Cardiac septum (tissue), 1 donor: Measurements from ENCODE around the gene IER5L. TPM values are rescaled to one million over a fixed set of nuclear protein-coding genes. Genes with fewer than 3 reads are reported as not detected.
A peak's percentile ranks its signal among the peaks of the same experiment; 100 is the strongest.

ENCODE experiments used
- DNase-seq: peaks from one replicate; pipeline ENCODE4 v3.0.0-alpha.2; 2020; ENCODE audit warnings: low spot score
- intact Hi-C: fragments of 100-400 bp; cut with DNase I; formaldehyde crosslinking; loops from one replicate; pipeline ENCODE4 v1.14.0; 2022
- total RNA-seq: library from RNA; stranded (reverse); fragmentation: NEBNext Ultra II Directional; extraction: Animal tissue kit (Norgen Biotek cat#: 25700); gene quantifications from one replicate; pipeline ENCODE4 v1.2.1, GENCODE V29; 2021
- donor health status: DM: no; HTN: no; CAD: no.

Gene IER5L
- total RNA-seq, 1 donor from 2014 or later = 12.6 TPM

DNA sequence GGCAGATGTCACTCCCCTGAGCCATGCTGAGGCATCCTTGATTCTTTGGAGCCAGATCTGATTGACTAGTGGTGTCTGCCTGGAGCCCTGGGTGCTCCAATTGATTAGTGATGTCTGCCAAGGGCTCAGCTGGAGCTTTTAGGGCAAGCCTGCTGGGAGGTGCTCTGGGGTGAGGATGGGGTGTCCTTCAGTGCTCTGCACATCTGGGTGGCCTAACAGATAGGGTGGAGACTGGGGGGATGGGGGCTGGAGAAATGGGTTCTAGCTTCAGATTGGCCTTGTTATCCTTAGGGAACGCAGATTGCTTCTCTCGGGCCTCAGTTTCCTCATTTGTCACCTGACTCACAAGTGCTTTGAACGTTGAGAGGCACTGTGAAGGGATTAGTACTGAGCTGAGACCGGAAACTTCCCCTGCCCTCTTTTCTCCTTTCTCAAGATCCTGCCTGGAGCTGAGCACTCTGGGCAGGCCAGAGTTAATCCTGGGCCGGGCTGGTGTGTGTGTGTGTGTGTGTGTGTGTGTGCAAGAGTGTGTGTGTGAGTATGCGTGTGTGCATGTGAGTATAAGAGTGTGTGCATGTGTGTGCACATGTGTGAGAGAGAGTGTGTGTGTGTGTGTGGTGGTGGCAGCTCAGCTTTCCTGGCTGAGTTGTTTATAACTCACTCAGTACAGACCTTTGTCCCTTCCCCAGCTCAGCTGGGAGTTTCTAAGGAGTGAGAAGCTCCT lies 5.6 kb upstream of the IER5L start:
- DNase-seq = no peak
- intact Hi-C loops = no loop called here

- intact Hi-C loops = no loop called here
- DNase-seq = no peak
Observed at GRCh38 chr9:129182625-129183494, 4.8 kb upstream of the IER5L start.

DNA sequence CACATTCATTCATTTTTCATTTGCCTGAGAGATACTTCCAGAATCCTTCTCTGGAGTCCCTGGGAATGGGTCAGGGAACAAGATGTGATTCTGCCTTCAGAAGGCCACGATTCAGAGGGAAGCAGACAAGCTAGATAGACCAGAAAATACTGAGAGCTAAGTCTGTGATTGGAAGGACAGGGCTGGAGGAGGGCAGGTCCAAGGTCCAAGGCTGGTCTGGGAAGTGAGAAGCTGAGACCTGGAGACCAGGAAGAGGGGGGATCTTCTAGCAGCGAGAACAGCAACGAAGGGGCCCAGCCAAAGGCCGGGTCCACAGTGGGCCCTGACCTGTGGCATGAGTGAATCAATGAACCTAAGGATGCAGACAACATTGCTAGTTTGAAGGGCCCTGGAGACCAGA lies 4.1 kb upstream of the IER5L start:
- intact Hi-C loops = no loop called here

DNA sequence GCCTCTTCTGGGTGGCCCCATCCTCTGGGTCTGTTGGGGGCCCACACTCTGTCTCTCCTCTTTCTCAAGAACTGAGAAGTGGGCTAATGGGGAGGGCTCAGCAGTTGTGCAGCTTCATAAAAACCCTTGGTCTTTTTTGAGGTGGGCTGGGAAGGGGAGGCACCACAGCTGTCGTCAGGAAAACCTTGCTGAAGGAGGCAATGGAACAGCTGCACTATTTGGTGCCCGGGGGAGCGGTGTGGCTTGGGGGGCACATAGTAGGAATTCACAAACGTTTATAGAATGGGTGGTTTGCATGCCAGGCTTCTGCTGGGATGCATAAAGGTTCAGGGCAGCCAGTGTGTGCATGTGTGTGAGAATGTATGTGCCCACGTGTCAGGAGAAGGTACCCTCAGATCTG lies 3.2 kb upstream of the IER5L start:
- intact Hi-C loops = no loop called here
- no peak for DNase-seq

More for the DNA sequence above, 4.1 kb upstream of the IER5L start:
- DNase-seq = no peak

GRCh38 chr9:129178568-129179382 lies 714 bp upstream of the IER5L start:
- DNase-seq = no peak
- intact Hi-C loops = no loop called here

DNA sequence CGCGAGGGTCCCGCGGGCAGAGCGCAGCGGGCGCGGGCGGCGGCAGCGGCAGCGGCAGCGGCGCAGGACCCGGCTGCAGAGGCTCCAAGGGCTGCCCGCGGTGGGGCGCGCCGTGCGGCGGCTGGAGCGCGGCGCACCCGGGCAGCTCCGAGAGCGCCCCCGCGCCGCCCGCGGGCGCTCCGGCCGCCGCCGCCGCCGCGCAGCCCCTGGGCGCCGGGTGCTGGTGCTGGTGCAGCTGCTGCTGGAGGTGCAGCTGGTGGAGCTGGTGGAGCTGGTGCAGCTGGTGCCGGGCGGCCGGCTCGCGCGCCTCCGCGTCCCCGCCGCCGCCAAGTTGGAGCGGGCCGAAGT lies 644 bp downstream of the IER5L start:
- intact Hi-C loops = no loop called here
- DNase-seq = no peak

DNA sequence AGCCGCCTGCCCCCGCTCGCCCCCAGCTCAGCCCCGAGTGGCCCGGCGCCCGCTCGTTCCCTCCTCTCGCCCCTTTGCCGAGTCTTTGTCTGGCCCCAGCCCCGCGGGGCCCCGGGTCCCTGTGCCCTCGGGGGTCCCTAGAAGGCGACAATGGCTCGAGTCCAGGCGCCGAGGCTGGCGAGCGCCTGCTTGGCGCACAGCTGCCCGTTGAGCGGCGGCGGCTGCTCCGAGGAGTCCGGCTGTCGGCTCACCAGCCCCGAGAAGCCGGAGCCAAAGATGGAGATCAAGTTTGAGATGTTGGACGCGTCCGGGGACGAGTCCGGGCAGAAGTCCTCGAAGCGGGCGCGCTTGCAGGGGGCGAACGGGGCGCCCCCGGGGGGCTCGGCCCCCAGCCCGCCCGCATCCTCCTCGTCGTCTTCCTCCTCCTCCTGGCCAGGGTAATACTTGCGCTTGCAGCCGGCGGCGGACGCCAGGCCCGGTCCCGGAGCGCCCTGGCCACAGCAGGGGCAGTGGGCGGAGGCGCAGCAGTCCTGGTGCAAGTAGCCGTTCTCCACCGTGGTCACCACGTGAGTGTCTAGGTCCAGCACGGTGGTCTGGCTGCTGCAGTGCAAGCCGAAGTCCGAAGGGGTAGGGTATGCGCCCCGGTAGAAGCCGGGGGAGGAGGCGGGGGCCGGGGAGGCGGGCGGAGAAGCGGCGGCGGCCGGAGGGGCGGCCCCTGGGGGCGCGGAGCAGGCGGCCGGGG lies 1.2 kb downstream of the IER5L start:
- intact Hi-C loops = no loop called here
- no peak for DNase-seq

DNA sequence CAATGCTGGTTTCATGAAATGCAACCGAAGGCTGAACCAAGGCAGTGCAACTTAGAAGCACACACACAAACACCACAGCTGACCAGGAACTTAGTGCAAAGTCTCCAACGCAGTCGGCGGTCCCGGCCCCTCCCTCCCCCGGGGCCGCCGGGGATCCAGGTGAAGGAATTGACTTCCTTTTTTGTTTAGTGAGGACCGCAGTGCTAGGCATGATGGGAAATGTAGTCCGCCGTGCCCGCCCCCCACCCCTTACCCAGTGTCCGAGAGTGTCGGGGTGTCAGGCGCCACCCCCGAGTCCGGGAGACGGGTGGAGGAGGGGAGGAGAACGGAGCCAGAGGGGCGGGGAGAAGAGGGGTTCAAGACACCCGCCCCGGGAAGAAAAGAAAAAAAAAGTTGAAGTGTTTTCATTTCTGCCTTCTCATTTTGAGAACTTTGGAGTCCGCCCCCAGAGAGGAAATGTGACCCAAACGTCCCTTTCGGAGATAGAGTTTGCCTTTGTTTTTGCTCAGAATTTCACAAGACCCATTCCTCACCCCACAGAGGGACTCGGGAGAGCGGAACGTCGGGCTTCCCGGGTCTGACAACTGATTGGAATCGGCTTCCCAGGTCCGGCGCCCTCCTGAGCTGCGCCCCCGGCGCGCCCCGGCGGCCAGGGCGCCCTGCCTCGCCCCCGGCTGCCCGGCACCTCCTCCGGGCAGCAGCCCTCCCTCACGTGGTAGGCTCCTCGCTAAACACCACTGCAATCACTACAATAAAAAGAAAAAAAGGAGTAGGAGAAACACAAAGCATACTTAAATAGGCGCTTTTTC lies 2.0 kb downstream of the IER5L start:
- intact Hi-C loops = loop anchor here (1.0 to 2.0 kb wide), 5 partner anchors 36 to 321 kb away; no protein-coding TSS in a partner anchor
- peak; percentile 92 for DNase-seq

DNA sequence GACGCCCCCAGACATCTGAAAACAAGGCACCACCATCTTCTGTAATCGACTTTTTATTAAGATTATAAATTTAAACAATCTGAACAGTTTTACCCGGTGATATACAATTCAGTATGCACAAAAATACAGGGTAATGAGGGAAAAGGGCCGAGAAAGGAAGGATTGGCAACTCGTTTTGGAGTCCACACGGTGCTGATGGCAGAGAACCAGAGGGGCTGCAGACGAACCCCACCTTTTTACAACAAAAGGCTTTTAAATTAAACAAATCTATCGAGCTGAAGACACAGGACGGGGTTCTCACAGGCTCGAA lies 2.6 kb downstream of the IER5L start:
- DNase-seq = no peak
- intact Hi-C loops = loop anchor here (1.0 to 2.0 kb wide), 5 partner anchors 35 to 321 kb away; no protein-coding TSS in a partner anchor

GRCh38 chr9:129174724-129175514 lies 3.1 kb downstream of the IER5L start:
- intact Hi-C loops = loop anchor here (1.0 to 2.0 kb wide), 6 partner anchors 35 to 436 kb away; no protein-coding TSS in a partner anchor
- peak; percentile 90 for DNase-seq

DNA sequence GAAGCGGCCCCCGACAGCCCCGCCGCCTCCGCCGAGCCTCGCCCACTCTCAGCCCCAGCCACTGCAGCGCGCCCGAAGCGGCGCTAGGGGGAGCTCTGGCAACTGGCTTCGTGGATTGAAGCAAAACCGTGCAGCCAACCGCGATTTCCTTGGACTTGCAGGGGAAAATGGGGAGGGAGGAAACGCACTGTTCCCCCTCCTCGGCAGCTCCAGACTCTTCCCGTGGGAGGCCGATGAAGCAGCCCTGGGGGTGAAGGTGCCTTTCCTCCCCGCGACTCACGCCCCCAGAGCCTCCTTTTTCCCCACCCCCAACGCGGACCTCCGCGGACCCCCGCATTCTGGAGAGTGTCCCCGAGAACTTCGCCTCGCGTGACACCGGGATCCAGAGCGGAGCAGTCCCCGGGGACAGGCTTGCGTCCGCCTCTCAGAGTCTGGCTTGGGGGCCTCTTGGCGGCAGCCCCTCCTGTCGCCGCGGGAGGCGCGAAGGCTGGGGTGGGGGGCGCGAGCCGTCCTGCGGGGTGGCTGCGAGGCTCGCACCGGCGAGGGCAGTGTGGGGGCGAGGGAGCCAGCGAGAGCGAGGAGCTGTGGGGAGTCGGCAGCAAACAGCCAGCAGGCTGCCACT lies 3.8 kb downstream of the IER5L start:
- intact Hi-C loops = loop anchor here (1.0 to 2.0 kb wide), 4 partner anchors 161 to 437 kb away; no protein-coding TSS in a partner anchor

DNA sequence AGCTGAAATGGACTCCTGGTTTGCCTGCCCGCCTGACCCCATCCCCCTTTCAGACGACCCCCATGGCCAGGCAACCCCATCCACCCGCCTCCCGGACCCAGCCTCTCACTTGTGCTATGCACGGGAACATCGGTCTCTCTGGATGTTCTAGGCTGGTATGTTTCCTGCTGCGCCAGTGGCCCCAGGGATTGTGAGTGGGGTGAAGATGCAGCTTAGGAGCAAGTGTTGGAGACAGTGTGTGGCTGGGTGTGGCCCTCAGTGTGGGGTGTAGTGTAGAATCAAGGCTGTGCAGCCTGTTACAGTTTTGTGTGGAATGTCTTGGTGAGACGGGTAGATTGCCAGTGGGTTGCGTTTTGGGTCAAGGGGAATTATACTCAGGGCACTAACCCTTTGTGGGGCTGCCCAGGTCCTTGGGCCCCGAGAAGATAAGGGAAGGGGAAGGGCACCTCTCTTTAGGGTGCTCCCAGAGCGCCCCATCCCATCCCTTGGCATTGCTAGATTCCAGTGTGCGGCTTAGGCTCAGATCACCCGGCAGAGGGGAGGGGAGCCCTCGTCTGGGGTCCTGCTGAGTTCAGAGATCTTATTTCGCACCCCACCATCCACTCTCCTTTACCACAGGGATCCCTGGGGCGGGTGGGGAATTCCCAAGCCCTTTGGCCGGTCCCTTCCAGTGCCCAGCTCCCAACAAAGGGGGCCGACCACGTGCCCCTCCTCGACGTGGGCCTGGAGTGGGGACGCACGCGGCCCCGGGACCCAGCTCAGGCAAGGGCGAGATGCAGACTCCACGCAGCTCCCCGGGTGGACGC lies 4.6 kb downstream of the IER5L start:
- no peak for DNase-seq
- intact Hi-C loops = loop anchor here (1.0 to 2.0 kb wide), 4 partner anchors 161 to 438 kb away; no protein-coding TSS in a partner anchor

More for the DNA sequence above, 3.8 kb downstream of the IER5L start:
- peak; percentile 95 for DNase-seq

GRCh38 chr9:129172816-129173215 lies 5.2 kb downstream of the IER5L start:
- intact Hi-C loops = no loop called here
- DNase-seq = no peak

DNA sequence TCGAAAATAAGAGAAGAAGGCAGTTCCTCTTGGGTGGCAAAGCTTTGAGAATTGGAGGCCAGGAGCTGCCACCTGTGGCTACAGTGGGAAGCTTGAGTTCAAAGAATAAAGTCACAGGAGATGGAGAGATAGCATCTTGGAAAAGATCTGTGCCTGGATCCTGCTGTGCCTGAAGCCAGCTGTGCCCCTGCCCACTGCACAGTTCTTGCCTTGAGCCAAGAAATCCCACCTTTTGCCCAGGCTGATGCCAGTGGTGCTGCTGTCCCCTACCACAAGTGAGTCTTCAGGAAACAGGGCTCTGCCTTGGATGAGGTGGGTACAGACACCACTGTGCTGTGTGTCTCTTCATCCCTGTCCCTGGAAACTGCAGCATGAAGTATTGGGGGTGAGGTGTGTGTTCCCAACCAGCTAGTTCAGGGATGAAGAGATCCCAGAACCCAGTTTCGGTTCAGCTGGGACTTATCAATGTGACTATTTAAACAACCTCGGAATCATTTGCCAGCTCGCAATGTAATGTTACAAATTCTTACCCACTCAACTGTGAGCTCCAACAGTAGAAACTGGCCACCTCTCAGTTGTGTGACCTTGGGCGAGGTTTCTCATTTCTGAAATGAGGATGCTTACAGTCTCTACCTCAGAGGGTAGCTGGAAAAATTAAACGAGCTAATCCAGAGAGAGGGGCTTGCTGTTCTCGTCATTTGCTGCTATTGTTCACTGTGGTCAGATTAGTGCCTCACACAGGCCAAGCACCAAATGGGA lies 5.9 kb downstream of the IER5L start:
- intact Hi-C loops = no loop called here
- no peak for DNase-seq

DNA sequence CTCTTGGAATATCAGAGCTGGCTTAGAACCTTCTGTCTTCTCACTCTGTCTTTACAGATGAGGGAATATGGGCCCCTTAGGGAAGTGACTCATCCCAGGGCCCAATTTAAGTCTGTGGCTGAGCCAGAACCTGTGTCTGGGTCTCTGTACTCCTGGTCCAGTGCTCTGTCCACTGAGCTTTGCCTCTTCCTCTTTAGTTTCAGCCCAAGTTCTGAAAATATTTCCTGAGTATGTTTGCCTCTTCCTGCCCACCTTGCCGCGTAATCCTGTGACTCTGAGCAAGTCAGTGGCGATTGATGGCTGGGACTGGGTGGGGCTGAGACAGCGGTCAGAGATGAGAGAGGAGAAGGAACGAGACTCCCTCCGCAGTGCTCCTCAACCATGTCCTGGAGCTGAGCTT lies 7.8 kb downstream of the IER5L start:
- DNase-seq = no peak
- intact Hi-C loops = no loop called here
